ENCODE measurements around the gene LRRC3B.
"Not testable (repeated sequence)": the region's sequence is repeated elsewhere in the genome, so short reads cannot be mapped to it uniquely, and the experiment has no call there.

The LRRC3B gene

GRCh38 chr3:26622621-26623418, at the start of gene LRRC3B:
Gene LRRC3B, plus strand, starts transcription at chr3:26622772. Its CDS starts 86,901 bp downstream, at chr3:26709673.
- no peak for DNase-seq

GRCh38 chr3:26574766-26575165, 47.8 kb upstream of the LRRC3B start:
- DNase-seq = no peak

- DNase-seq = no peak
Observed at GRCh38 chr3:26579116-26579515, 43.5 kb upstream of the LRRC3B start.

GRCh38 chr3:26587571-26587970, 35.0 kb upstream of the LRRC3B start:
- no peak for DNase-seq

- no peak for DNase-seq
Observed at GRCh38 chr3:26588931-26589330, 33.6 kb upstream of the LRRC3B start.

GRCh38 chr3:26589678-26590077, 32.9 kb upstream of the LRRC3B start:
- no peak for DNase-seq

GRCh38 chr3:26590919-26591484, 31.6 kb upstream of the LRRC3B start:
- DNase-seq = no peak

GRCh38 chr3:26591926-26592325, 30.6 kb upstream of the LRRC3B start:
- no peak for DNase-seq

GRCh38 chr3:26592451-26592850, 30.1 kb upstream of the LRRC3B start:
- no peak for DNase-seq

GRCh38 chr3:26596335-26596734, 26.2 kb upstream of the LRRC3B start:
- DNase-seq = peak; percentile 8

GRCh38 chr3:26603311-26603710, 19.3 kb upstream of the LRRC3B start:
- not testable (repeated sequence) for DNase-seq

- not testable (repeated sequence) for DNase-seq
Observed at GRCh38 chr3:26603771-26604170, 18.8 kb upstream of the LRRC3B start.

GRCh38 chr3:26614006-26614685, 8.4 kb upstream of the LRRC3B start:
- no peak for DNase-seq

GRCh38 chr3:26621176-26621575, 1.4 kb upstream of the LRRC3B start:
- DNase-seq = no peak

- no peak for DNase-seq
Observed at GRCh38 chr3:26621906-26622620, 509 bp upstream of the LRRC3B start.

- no peak for DNase-seq
Observed at GRCh38 chr3:26623419-26624208, 1.0 kb downstream of the LRRC3B start.

GRCh38 chr3:26624209-26624765, 1.7 kb downstream of the LRRC3B start:
- no peak for DNase-seq

GRCh38 chr3:26625187-26625586, 2.6 kb downstream of the LRRC3B start:
- no peak for DNase-seq

GRCh38 chr3:26627080-26627479, 4.5 kb downstream of the LRRC3B start:
- no peak for DNase-seq

- no peak for DNase-seq
Observed at GRCh38 chr3:26628915-26629314, 6.3 kb downstream of the LRRC3B start.

GRCh38 chr3:26630669-26631389, 8.3 kb downstream of the LRRC3B start:
- no peak for DNase-seq

GRCh38 chr3:26631390-26631738, 8.8 kb downstream of the LRRC3B start:
- DNase-seq = no peak
